Suprapubic skin (tissue), 4 donors: ENCODE data around the gene ARL6IP1. TPM values are rescaled to one million over a fixed set of nuclear protein-coding genes. Genes with fewer than 3 reads are reported as not detected.

Source experiments
- DNase-seq, 2 donors: peaks; one replicate each; pipeline ENCODE4 v3.0.0-alpha.2; 2019; ENCODE audit warnings: low spot score in 2 of 2
- H3K27ac ChIP-seq: fragments of 200-600 bp; sonication (generic); one replicate; pipeline ENCODE4 v1.5.1; 2019
- H3K27me3 ChIP-seq: fragments of 200-600 bp; sonication (generic); one replicate; pipeline ENCODE4 v1.5.1; 2019
- H3K36me3 ChIP-seq: fragments of 200-600 bp; sonication (generic); one replicate; pipeline ENCODE4 v1.5.1; 2019
- H3K4me1 ChIP-seq: fragments of 200-600 bp; sonication (generic); one replicate; pipeline ENCODE4 v1.5.1; 2019
- H3K4me3 ChIP-seq: fragments of 200-600 bp; sonication (generic); one replicate; pipeline ENCODE4 v1.5.1; 2019; ENCODE audit warnings: mild to moderate bottlenecking
- H3K9me3 ChIP-seq: fragments of 200-600 bp; sonication (generic); one replicate; pipeline ENCODE4 v1.5.1; 2019
- EP300 ChIP-seq: sonication (generic); formaldehyde crosslinking; IDR thresholded peaks from one replicate; pipeline ENCODE4 v1.6.1; 2017; ENCODE audit warnings: antibody characterized with exemption
- POLR2A ChIP-seq, 2 donors: fragments of 450-650 bp; IDR thresholded peaks; one replicate each; pipeline ENCODE4 v1.6.1; 2017; ENCODE audit warnings: antibody characterized with exemption in 2 of 2, mild to moderate bottlenecking in 2 of 2, moderate library complexity in 2 of 2
- POLR2AphosphoS5 ChIP-seq, 3 donors: sonication (generic); formaldehyde crosslinking; IDR thresholded peaks; one replicate each; pipeline ENCODE4 v1.6.1; 2017; ENCODE audit warnings: antibody characterized with exemption in 3 of 3
- WGBS: methylation state at CpG from one replicate; pipeline ENCODE4 v1.1.5; 2018; 5-methylcytosine and 5-hydroxymethylcytosine counted together
- total RNA-seq, 4 donors: library from RNA; depleted of rRNA; stranded (reverse); fragments of >200 nt; gene quantifications; one replicate each; pipeline ENCODE4 v1.1.0, GENCODE V29; 2016
- TF ChIP-seq, protein P1 (sequence below), 2 donors: fragments of 200-600 bp in 1 of 2; fragments of 450-650 bp in 1 of 2; sonication (generic) in 1 of 2; IDR thresholded peaks; one replicate each; pipeline ENCODE4 v1.5.1; 2016 to 2019; ENCODE audit warnings: antibody characterized with exemption in 2 of 2, mild to moderate bottlenecking in 1 of 2, moderate library complexity in 1 of 2

The ARL6IP1 gene
- total RNA-seq, 4 donors from 2014 or later: 94.1 to 165 (median 124) TPM

DNA sequence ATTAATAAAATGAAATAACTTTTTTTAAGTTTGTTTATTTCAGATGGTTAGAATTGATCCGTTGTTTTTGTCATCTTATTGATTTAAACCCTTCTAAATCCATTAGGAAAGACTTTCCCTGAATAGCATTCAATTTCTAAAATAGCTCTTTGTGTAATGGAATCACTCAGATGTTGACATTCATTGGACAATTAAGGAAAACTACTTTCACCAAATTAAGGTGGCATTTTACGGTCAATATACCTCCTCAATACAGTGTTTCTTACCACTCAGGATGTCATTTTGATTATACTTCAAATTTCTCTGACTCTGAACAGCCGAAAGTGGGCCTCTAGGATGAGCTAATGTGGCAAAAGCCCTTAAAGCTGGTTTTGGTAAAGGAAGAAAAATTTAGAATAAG lies 1.8 kb downstream of the ARL6IP1 start:
- H3K9me3 ChIP-seq: no peaks in the 10 kb centered on the region
- H3K27ac ChIP-seq: no peak overlapping the region
- peaks cover 25% of the 10 kb centered on the region for H3K36me3 ChIP-seq
- peaks cover 46% of the 10 kb centered on the region for H3K4me1 ChIP-seq
- H3K4me3 ChIP-seq: peak overlapping the region; percentile 70
- DNase-seq: no peak
- WGBS: 79% methylated on average over 3 of the region's 3 CpGs
- no peaks in the 10 kb centered on the region for H3K27me3 ChIP-seq
- TF ChIP-seq EP300 (no peak), POLR2A (IDR thresholded peaks at IDR 0.05) (no peak)
- TF ChIP-seq, protein P1, sequence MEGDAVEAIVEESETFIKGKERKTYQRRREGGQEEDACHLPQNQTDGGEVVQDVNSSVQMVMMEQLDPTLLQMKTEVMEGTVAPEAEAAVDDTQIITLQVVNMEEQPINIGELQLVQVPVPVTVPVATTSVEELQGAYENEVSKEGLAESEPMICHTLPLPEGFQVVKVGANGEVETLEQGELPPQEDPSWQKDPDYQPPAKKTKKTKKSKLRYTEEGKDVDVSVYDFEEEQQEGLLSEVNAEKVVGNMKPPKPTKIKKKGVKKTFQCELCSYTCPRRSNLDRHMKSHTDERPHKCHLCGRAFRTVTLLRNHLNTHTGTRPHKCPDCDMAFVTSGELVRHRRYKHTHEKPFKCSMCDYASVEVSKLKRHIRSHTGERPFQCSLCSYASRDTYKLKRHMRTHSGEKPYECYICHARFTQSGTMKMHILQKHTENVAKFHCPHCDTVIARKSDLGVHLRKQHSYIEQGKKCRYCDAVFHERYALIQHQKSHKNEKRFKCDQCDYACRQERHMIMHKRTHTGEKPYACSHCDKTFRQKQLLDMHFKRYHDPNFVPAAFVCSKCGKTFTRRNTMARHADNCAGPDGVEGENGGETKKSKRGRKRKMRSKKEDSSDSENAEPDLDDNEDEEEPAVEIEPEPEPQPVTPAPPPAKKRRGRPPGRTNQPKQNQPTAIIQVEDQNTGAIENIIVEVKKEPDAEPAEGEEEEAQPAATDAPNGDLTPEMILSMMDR (IDR thresholded peaks at IDR 0.05): no peak

DNA sequence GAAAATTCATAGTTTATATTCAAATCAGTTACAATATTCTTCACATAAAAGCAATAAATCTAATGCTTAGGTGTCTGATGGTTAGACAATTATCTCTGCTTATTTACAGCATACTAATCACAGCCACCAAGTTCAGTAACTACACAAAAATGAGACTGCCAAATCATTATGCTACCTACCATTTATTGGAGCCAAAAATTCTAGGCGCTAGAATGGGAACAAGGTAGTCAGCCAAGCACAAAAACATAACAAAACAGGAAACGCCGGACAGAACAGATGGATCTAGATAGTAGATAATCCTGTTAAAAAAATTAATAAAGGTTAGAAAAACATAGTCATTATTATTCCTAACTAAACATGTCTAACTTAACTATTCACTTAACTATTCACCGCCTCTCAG lies 3.6 kb downstream of the ARL6IP1 start:
- TF ChIP-seq EP300 (no peak), POLR2AphosphoS5 (IDR thresholded peaks at IDR 0.05) (no peak), POLR2A (IDR thresholded peaks at IDR 0.05) (no peak)
- TF ChIP-seq, protein P1 (IDR thresholded peaks at IDR 0.05): no peak
- H3K4me1 ChIP-seq: peaks cover 42% of the 10 kb centered on the region
- H3K4me3 ChIP-seq: no peak overlapping the region
- no peak for DNase-seq
- H3K36me3 ChIP-seq: peaks cover 43% of the 10 kb centered on the region
- WGBS: 55% methylated on average over 4 of the region's 4 CpGs
- H3K9me3 ChIP-seq: no peaks in the 10 kb centered on the region
- H3K27ac ChIP-seq: no peak overlapping the region
- no peaks in the 10 kb centered on the region for H3K27me3 ChIP-seq

DNA sequence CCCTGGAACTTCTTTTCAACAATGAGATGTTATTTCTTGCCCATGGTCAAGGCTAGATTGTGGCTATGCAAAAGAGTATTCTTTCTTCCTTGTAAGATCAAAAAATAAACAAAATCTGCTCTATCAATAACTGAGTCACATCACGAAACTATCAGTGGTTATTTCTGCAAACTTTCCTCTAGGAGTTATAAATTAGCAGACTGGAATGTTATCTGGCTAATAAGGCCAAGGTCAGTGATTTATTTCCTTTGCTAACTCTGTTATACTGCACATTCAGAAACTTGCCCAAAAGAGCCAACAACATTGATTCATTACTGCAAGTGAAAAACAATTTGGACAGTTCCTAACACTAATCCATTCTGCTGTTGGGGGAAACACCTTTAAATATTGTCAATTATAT lies 5.0 kb downstream of the ARL6IP1 start:
- Histone ChIP-seq H3K4me3 (no peak overlapping the region), H3K27ac (no peak overlapping the region), H3K4me1 (peaks cover 33% of the 10 kb centered on the region), H3K36me3 (peaks cover 47% of the 10 kb centered on the region), H3K27me3 (no peaks in the 10 kb centered on the region), H3K9me3 (no peaks in the 10 kb centered on the region)
- TF ChIP-seq, protein P1 (IDR thresholded peaks at IDR 0.05): no peak
- WGBS: 90% methylated on average over 1 of the region's 1 CpG
- no peak for DNase-seq

DNA sequence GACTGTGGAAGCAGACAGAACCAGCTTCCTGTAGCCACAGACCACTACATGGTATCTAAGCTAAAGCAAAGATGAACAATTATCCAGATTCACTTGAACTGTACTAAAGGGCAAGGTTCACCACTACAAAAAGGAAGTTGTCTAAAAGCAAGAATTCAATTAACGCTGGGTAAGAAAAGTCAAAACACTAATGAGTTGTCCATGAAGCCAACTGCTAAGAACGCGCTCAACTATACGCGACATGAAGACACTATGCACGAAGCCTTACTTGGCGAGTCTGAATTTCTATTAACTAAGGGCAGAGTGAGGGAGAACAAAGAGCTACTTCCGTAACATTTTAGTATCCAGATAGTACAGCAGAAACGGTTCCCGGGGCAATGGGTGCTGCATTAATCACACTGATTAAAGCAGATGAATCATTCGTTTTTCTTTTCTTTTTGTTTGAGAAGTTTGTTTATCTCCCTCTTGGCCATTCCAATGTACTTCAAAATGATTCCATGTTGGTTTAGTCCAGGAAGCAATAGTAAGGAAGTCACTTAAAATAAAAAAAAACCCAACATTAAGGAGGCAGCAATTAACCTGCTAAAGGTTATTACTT lies 8.4 kb downstream of the ARL6IP1 start:
- H3K36me3 ChIP-seq: peaks cover 52% of the 10 kb centered on the region
- no peak overlapping the region for H3K27ac ChIP-seq
- 91% methylated on average over 11 of the region's 11 CpGs for WGBS
- H3K27me3 ChIP-seq: no peaks in the 10 kb centered on the region
- TF ChIP-seq, protein P1 (IDR thresholded peaks at IDR 0.05): no peak
- TF ChIP-seq POLR2AphosphoS5 (IDR thresholded peaks at IDR 0.05): no peak
- TF ChIP-seq EP300: no peak
- no peak for TF ChIP-seq POLR2A (IDR thresholded peaks at IDR 0.05)
- no peaks in the 10 kb centered on the region for H3K9me3 ChIP-seq
- H3K4me1 ChIP-seq: peaks cover 25% of the 10 kb centered on the region
- no peak overlapping the region for H3K4me3 ChIP-seq
- DNase-seq: no peak

DNA sequence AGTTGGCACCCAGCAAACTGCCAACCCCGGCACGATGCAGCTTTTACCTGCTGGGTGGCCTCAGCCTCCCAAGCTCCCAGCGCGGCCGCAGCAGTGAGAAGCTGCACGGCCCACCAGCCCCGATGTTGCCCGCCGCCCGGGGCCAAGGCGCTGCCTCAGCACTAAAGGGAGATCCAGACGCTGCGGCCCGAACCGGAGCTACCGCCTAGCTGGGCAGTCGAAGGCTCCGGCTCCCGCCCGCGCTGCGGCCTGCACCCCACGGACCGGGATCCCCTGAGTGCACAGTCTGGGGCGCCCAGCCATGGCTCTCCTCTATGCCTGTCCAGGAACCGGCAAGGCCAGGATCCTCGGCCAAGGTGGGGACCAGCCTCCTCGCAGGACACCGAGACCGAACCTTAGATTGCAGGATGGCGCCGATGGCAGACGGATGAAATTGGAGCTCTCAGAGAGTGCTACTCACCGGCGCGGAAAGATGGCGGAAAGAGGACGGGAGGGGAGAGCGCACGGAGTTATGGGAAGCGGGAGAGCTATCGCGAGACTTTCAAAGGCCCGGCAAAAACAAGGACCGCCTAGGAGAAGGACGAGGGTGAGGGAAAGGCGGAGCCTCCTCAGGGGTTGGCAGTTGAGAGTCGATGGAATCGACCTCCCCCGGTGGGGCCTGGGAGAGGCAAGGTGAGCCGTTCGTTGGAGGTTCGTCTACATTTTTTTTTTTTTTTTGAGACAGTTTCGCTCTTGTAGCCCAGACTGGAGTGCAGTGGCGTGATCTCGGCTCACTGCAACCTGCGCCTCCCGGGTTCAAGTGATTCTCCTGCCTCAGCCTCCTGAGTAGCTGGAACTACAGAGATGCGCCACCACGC lies 11.3 kb downstream of the ARL6IP1 start, which contains the start of gene RPS15A:
Gene RPS15A (minus strand): TSS at position 485 of the 857 bp plus-strand sequence. CDS start 1,221 bp downstream, outside the sequence.
- DNase-seq: peak; percentile 96
- H3K4me1 ChIP-seq: peaks cover 46% of the 10 kb centered on the region
- H3K27ac ChIP-seq: peak within 1 kb of the TSS; percentile 87
- TF ChIP-seq, protein P1 (IDR thresholded peaks at IDR 0.05): no peak
- TF ChIP-seq POLR2A (IDR thresholded peaks at IDR 0.05): peak; percentile 83 to 85
- peak; percentile 85 to 98 (median 98) for TF ChIP-seq POLR2AphosphoS5 (IDR thresholded peaks at IDR 0.05)
- peaks cover 58% of the 10 kb centered on the region for H3K36me3 ChIP-seq
- no peaks in the 10 kb centered on the region for H3K9me3 ChIP-seq
- H3K4me3 ChIP-seq: peak within 1 kb of the TSS; percentile 77
- H3K27me3 ChIP-seq: no peaks in the 10 kb centered on the region
- 2% methylated on average over 58 of the region's 60 CpGs for WGBS
